Gastroesophageal sphincter (tissue), 3 donors: Measurements from ENCODE around the gene PALD1.

ENCODE experiments used
- POLR2A ChIP-seq, 2 donors: fragments of 450-650 bp; IDR thresholded peaks; one replicate each; pipeline ENCODE4 v1.6.1; 2017; ENCODE audit warnings: antibody characterized with exemption in 2 of 2, mild to moderate bottlenecking in 2 of 2, moderate library complexity in 1 of 2
- TF ChIP-seq, protein P1 (sequence below), 4 experiments: fragments of 200-600 bp in 2 of 4; fragments of 450-650 bp in 2 of 4; sonication (generic) in 1 of 4; IDR thresholded peaks; one replicate each; pipeline ENCODE4 v1.5.1; 2017 to 2019; ENCODE audit warnings: antibody characterized with exemption in 4 of 4, mild to moderate bottlenecking in 2 of 4, moderate library complexity in 2 of 4

DNA sequence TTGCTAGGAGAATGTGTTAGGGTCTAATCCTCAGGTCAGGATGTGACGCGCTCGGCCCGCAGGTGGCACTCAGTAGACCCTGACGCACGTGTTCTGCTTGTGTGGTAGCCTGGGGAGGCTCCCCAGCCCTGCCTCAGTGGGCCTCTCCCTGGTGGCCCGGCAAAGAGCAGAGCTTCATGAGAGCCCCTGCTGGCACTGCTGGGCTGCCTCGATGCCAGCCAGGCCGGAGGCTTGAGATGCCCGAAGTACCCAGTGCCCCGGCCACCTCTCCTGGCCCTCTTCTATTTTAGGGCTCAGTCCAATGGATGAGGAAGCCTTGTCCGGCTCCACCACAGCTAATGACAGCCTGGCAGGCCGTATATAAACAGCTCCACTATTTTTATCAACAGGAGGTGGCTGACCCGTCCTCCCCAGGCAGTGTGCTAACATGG, 82.0 kb downstream of the PALD1 start:
- no peak for TF ChIP-seq POLR2A (IDR thresholded peaks at IDR 0.05)
- TF ChIP-seq, protein P1, sequence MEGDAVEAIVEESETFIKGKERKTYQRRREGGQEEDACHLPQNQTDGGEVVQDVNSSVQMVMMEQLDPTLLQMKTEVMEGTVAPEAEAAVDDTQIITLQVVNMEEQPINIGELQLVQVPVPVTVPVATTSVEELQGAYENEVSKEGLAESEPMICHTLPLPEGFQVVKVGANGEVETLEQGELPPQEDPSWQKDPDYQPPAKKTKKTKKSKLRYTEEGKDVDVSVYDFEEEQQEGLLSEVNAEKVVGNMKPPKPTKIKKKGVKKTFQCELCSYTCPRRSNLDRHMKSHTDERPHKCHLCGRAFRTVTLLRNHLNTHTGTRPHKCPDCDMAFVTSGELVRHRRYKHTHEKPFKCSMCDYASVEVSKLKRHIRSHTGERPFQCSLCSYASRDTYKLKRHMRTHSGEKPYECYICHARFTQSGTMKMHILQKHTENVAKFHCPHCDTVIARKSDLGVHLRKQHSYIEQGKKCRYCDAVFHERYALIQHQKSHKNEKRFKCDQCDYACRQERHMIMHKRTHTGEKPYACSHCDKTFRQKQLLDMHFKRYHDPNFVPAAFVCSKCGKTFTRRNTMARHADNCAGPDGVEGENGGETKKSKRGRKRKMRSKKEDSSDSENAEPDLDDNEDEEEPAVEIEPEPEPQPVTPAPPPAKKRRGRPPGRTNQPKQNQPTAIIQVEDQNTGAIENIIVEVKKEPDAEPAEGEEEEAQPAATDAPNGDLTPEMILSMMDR (IDR thresholded peaks at IDR 0.05): no peak
